ENCODE measurements around the gene EYA3. TPM values are rescaled to one million over a fixed set of nuclear protein-coding genes. Genes with fewer than 3 reads are reported as not detected.

The EYA3 gene
- total RNA-seq (29.7 and 33.0 TPM in 2 replicates), polyA plus RNA-seq (12.7 TPM in 2 replicates), polyA minus RNA-seq (62.7 and 63.8 TPM in 2 replicates), Bru-seq, nascent RNA (percentile 85 among the genes with signal in this experiment), BruChase-seq, experiment 1, labeled RNA remaining after a 6-hour chase (percentile 80 among the genes with signal in this experiment), BruChase-seq, experiment 2, labeled RNA remaining after a 2-hour chase (percentile 75 among the genes with signal in this experiment)
- polyA plus RNA-seq (2011; cell fraction: cytosol; rRNA removed), result 12.8 and 13.3 TPM in 2 replicates
- 26.0 and 29.2 TPM in 2 replicates for polyA plus RNA-seq (2011; cell fraction: nucleus; rRNA removed)
- 12.6 and 18.4 TPM in 2 replicates for polyA plus RNA-seq (2012)
- polyA minus RNA-seq (2011; cell fraction: cytosol; rRNA and poly(A)+ RNA removed), result 14.5 TPM
- 37.7 and 48.3 TPM in 2 replicates for polyA minus RNA-seq (2011; cell fraction: nucleus; rRNA and poly(A)+ RNA removed)
- long read RNA-seq, full-length matches to known transcripts, result 6 of 28 reads
- long read RNA-seq, partial matches to known transcripts, result 7 of 28 reads
- long read RNA-seq, other reads (novel, unspliced or antisense), result 15 of 28 reads

- Histone ChIP-seq H3K9me1 (replicated peaks; ENCODE audit: control insufficient read depth, extremely low read depth, insufficient read depth, low read length) (no peaks in the 10 kb centered on the region), H3K27ac (ENCODE audit: insufficient read depth, low read depth, low read length) (peak within 1 kb of the TSS; percentile 45), H3K9me3 (replicated peaks; ENCODE audit: control insufficient read depth, insufficient read depth, low read length) (no peaks in the 10 kb centered on the region), H3K9ac (replicated peaks; ENCODE audit: extremely low read depth, insufficient read depth, low read length) (peak within 1 kb of the TSS; percentile 82), H3K79me2 (ENCODE audit: control insufficient read depth, insufficient read depth, low read length) (peaks cover 47% of the 10 kb centered on the region), H3K36me3 (ENCODE audit: control insufficient read depth in 2 of 2, extremely low read depth in 1 of 2, insufficient read depth in 2 of 2, low read length in 2 of 2) (no peaks in the 10 kb centered on the region), H2AFZ (ENCODE audit: low read depth, low read length) (peak within 1 kb of the TSS; percentile 74), H3K4me2 (ENCODE audit: insufficient read depth, low read length) (peak within 1 kb of the TSS; percentile 90), H4K20me1 (replicated peaks; ENCODE audit: control insufficient read depth, extremely low read depth, insufficient read depth, low read length) (no peaks in the 10 kb centered on the region), H3K4me3 (replicated peaks in 1 of 3; ENCODE audit: insufficient read depth in 1 of 3, low read depth in 1 of 3, low read length in 3 of 3) (peak within 1 kb of the TSS; percentile 51 to 81 (median 73)), H3K4me1 (ENCODE audit: control insufficient read depth, extremely low read depth, insufficient read depth, low read length) (peaks cover 12% of the 10 kb centered on the region), H3K27me3 (ENCODE audit: control insufficient read depth in 2 of 2, insufficient read depth in 2 of 2, low read length in 2 of 2) (no peaks in the 10 kb centered on the region)
- ChIA-PET POLR2A (interaction anchor here (0.5 to 1.7 kb wide), 6 partner anchors 10 to 136 kb away, joined by 3 to 7 read pairs (median 4); no protein-coding TSS in a partner anchor), CTCF (interaction anchor here (1.1 to 7.2 kb wide), 15 partner anchors 10 to 241 kb away, joined by 3 to 397 read pairs (median 7); partner anchors contain the start of gene MED18)
- BruUV-seq (replicated peaks), result TSS peak; percentile 58
- intact Hi-C loops (cut with micrococcal nuclease), result loop anchor here (1.0 to 2.0 kb wide), 8 partner anchors 22 to 230 kb away; partner anchors contain the start of gene XKR8
- no peak for TF ChIP-seq GATA2 (IDR thresholded peaks at IDR 0.05; ENCODE audit: insufficient read depth, insufficient read length, low read depth, low read length)
- no peak for TF ChIP-seq EZH2 (IDR thresholded peaks at IDR 0.05; ENCODE audit: borderline replicate concordance, low read depth, low read length, severe bottlenecking)
- TF ChIP-seq JUN (IDR thresholded peaks at IDR 0.05; ENCODE audit: borderline replicate concordance, insufficient read depth, insufficient read length, low read depth), result no peak
- peak; percentile 74 for TF ChIP-seq MYC (IDR thresholded peaks at IDR 0.05; ENCODE audit: low read depth, low read length)
- peak; percentile 19 for TF ChIP-seq MAX (IDR thresholded peaks at IDR 0.05; ENCODE audit: insufficient read depth, insufficient read length)
- TF ChIP-seq POLR2A (IDR thresholded peaks at IDR 0.05; ENCODE audit: low read depth, low read length), result peak; percentile 96
- TF ChIP-seq FOS (IDR thresholded peaks at IDR 0.05; ENCODE audit: borderline replicate concordance, insufficient read depth, low read length), result no peak
- TF ChIP-seq CTCF (IDR thresholded peaks at IDR 0.05; ENCODE audit: extremely low read depth in 1 of 2, insufficient read depth in 1 of 2, low read depth in 1 of 2, low read length in 2 of 2), result no peak
- TF ChIP-seq POLR2AphosphoS5 (IDR thresholded peaks at IDR 0.05; ENCODE audit: insufficient read depth, low read depth, low read length), result peak; percentile 93
- peak; percentile 100 for DNase-seq (ENCODE audit: low read depth, low spot score)
- peak; percentile 97 for FAIRE-seq
- dilution Hi-C loops (cut with MboI; ENCODE audit: extremely low pct_ligation_motif_present, low sequenced_read_pairs), result no loop called here
These were observed at the start of gene EYA3 for GRCh38 chr1:28088168-28088961. TSS of gene EYA3 (minus strand) at chr1:28088610. CDS start at chr1:28058026, 30,584 bp downstream.

Data from endothelial cell of umbilical vein (primary cell).